DOHH2 (cell line): ENCODE measurements around the gene KIF1A.

ENCODE experiments used
- H3F3A ChIP-seq: fragments of 200-600 bp; sonication (generic), shearing (Covaris generic); 2 replicates; pipeline ENCODE4 v1.6.0; 2016; ENCODE audit warnings: antibody characterized with exemption, mild to moderate bottlenecking; ENCODE audit not compliant: control insufficient read depth, insufficient read depth
- H3K27ac ChIP-seq: fragments of 200-600 bp; sonication (generic); 2 replicates; pipeline ENCODE4 v1.5.1; 2014; ENCODE audit warnings: low read depth, mild to moderate bottlenecking, low read length, moderate library complexity
- H3K27me3 ChIP-seq: fragments of 200-600 bp; sonication (generic); 2 replicates; pipeline ENCODE4 v1.6.1; 2014; ENCODE audit warnings: mild to moderate bottlenecking, low read length, mixed read lengths; ENCODE audit not compliant: control insufficient read depth
- H3K36me3 ChIP-seq: fragments of 200-600 bp; sonication (generic); 2 replicates; pipeline ENCODE4 v1.6.1; 2014; ENCODE audit warnings: mild to moderate bottlenecking, low read length, moderate library complexity, mixed read lengths; ENCODE audit not compliant: control insufficient read depth
- H3K4me1 ChIP-seq: fragments of 200-600 bp; sonication (generic); 2 replicates; pipeline ENCODE4 v1.6.1; 2014; ENCODE audit warnings: mild to moderate bottlenecking, low read length, mixed read lengths; ENCODE audit not compliant: control insufficient read depth
- H3K4me2 ChIP-seq: fragments of 200-600 bp; sonication (generic); 2 replicates; pipeline ENCODE4 v1.6.0; 2014; ENCODE audit warnings: mild to moderate bottlenecking, low read length, moderate library complexity
- H3K4me3 ChIP-seq: fragments of 200-600 bp; sonication (generic); 2 replicates; pipeline ENCODE4 v1.5.1; 2014; ENCODE audit warnings: mild to moderate bottlenecking, low read length, mixed read lengths
- H3K79me2 ChIP-seq: fragments of 200-600 bp; sonication (generic); 2 replicates; pipeline ENCODE4 v1.6.1; 2014; ENCODE audit warnings: mild to moderate bottlenecking, low read length, mixed read lengths; ENCODE audit not compliant: control insufficient read depth
- H3K9me2 ChIP-seq: fragments of 200-600 bp; sonication (generic); replicated peaks from 2 replicates; pipeline ENCODE4 v1.6.1; 2014; ENCODE audit warnings: mild to moderate bottlenecking, low read length, mixed read lengths; ENCODE audit not compliant: control insufficient read depth
- H3K9me3 ChIP-seq: fragments of 200-600 bp; sonication (generic); 2 replicates; pipeline ENCODE4 v1.6.1; 2014; ENCODE audit warnings: antibody characterized with exemption, low read length, mixed read lengths; ENCODE audit not compliant: control insufficient read depth, insufficient read depth
- H4K20me1 ChIP-seq: fragments of 200-600 bp; sonication (generic); 2 replicates; pipeline ENCODE4 v1.6.0; 2014; ENCODE audit warnings: low read depth, mild to moderate bottlenecking, antibody characterized with exemption, low read length, moderate library complexity; ENCODE audit not compliant: control insufficient read depth, insufficient read depth
- CTCF ChIP-seq: fragments of 200-600 bp; sonication (generic); IDR thresholded peaks from one replicate; pipeline ENCODE4 v1.5.1; 2014; ENCODE audit warnings: antibody characterized with exemption, mild to moderate bottlenecking, low read depth, low read length; ENCODE audit not compliant: poor library complexity, severe bottlenecking
- EZH2phosphoT487 ChIP-seq: fragments of 200-600 bp; sonication (generic); IDR thresholded peaks from 2 replicates; pipeline ENCODE4 v1.6.1; 2017; ENCODE audit warnings: borderline replicate concordance, mild to moderate bottlenecking, antibody characterized with exemption, low read length, moderate library complexity, mixed read lengths

Gene KIF1A

GRCh38 chr2:240717681-240718581, 102.1 kb downstream of the KIF1A start:
- no peak overlapping the region for H3K27ac ChIP-seq
- H3K4me1 ChIP-seq: no peaks in the 10 kb centered on the region
- H4K20me1 ChIP-seq: no peaks in the 10 kb centered on the region
- H3K36me3 ChIP-seq: no peaks in the 10 kb centered on the region
- no peaks in the 10 kb centered on the region for H3F3A ChIP-seq
- H3K4me2 ChIP-seq: no peak overlapping the region
- no peaks in the 10 kb centered on the region for H3K79me2 ChIP-seq
- H3K4me3 ChIP-seq: no peak overlapping the region
- H3K9me3 ChIP-seq: no peaks in the 10 kb centered on the region
- H3K9me2 ChIP-seq: no peaks in the 10 kb centered on the region
- no peaks in the 10 kb centered on the region for H3K27me3 ChIP-seq
- no peak for TF ChIP-seq EZH2phosphoT487
- no peak for TF ChIP-seq CTCF

- H4K20me1 ChIP-seq: no peaks in the 10 kb centered on the region
- H3K9me2 ChIP-seq: no peaks in the 10 kb centered on the region
- no peaks in the 10 kb centered on the region for H3K4me1 ChIP-seq
- H3K27ac ChIP-seq: no peak overlapping the region
- H3K4me3 ChIP-seq: no peak overlapping the region
- H3K27me3 ChIP-seq: no peaks in the 10 kb centered on the region
- TF ChIP-seq EZH2phosphoT487 (no peak), CTCF (no peak)
- H3K9me3 ChIP-seq: no peaks in the 10 kb centered on the region
- no peaks in the 10 kb centered on the region for H3K36me3 ChIP-seq
- no peaks in the 10 kb centered on the region for H3K79me2 ChIP-seq
- no peaks in the 10 kb centered on the region for H3F3A ChIP-seq
- H3K4me2 ChIP-seq: no peak overlapping the region
Measured at GRCh38 chr2:240717181-240717641, 102.8 kb downstream of the KIF1A start.

GRCh38 chr2:240716130-240716798, 103.8 kb downstream of the KIF1A start:
- no peaks in the 10 kb centered on the region for H3F3A ChIP-seq
- H3K9me3 ChIP-seq: no peaks in the 10 kb centered on the region
- no peaks in the 10 kb centered on the region for H3K79me2 ChIP-seq
- no peak overlapping the region for H3K4me2 ChIP-seq
- H3K36me3 ChIP-seq: no peaks in the 10 kb centered on the region
- H4K20me1 ChIP-seq: no peaks in the 10 kb centered on the region
- TF ChIP-seq CTCF (no peak), EZH2phosphoT487 (no peak)
- no peak overlapping the region for H3K27ac ChIP-seq
- H3K9me2 ChIP-seq: no peaks in the 10 kb centered on the region
- H3K27me3 ChIP-seq: no peaks in the 10 kb centered on the region
- no peaks in the 10 kb centered on the region for H3K4me1 ChIP-seq
- no peak overlapping the region for H3K4me3 ChIP-seq
